ENCODE data around the gene TGIF1. TPM values are rescaled to one million over a fixed set of nuclear protein-coding genes. Genes with fewer than 3 reads are reported as not detected.

The TGIF1 gene
- total RNA-seq, 1 experiment from 2014 or later: 242 TPM

DNA sequence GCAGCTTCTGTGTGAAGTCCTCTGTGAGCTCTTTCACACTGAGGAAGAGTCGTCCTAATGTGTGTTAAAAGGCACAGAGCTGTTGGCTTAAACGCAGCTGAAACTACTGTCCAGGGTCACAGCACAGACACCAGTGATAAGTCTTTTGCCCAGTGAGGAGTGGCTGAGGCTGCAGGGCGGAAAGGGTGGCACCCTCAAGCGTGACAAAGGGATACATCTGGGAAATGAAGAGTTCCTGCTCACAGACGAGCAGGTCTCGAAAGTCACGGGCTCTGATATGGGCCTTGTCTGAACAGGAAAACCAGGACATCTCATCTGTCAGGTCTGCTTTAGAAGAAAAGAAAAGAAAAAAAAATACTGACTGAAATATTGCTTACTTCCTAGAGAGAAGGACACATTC lies 36.5 kb downstream of the TGIF1 start (continued):
- TF ChIP-seq ZBTB33 (IDR thresholded peaks at IDR 0.05; ENCODE audit: extremely low read depth, insufficient replicate concordance, low read length): no peak
- TF ChIP-seq ZFX (IDR thresholded peaks at IDR 0.05): no peak

DNA sequence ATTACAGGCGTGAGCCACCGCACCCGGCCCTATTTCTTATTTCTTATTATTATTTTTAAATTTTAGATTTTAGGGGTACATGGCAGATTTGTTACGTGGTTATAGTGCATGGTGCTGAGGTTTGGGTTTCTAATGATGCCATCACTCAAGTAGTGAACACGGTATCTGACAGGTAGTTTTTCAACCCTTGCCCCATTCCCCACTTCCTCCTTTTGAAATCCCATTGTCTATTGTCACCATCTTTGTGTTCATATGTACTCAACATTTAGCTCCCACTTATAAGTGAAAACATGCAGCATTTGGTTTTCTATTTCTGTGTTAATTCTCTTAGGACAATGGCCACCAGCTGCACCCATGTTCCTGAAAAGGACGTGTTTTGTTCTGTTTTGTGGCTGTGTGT lies 39.5 kb downstream of the TGIF1 start:
- ATAC-seq (no peak), DNase-seq (ENCODE audit: low read depth, low spot score) (no peak)
- POLR2A ChIA-PET: no interaction called here
- Histone ChIP-seq H3K27ac (ENCODE audit: low read depth, low read length) (no peak overlapping the region), H4K20me1 (ENCODE audit: insufficient read depth) (no peaks in the 10 kb centered on the region), H3K9me2 (ENCODE audit: insufficient read depth) (no peaks in the 10 kb centered on the region), H3K36me3 (ENCODE audit: control insufficient read depth in 1 of 2, insufficient read depth in 2 of 2, low read length in 2 of 2) (no peaks in the 10 kb centered on the region), H3K9ac (ENCODE audit: low read length) (no peak overlapping the region), H3K4me2 (ENCODE audit: low read length) (peak overlapping the region; percentile 2; the same call in 1 of the 2 replicates), H3K4me3 (replicated peaks in 1 of 2; ENCODE audit: low read depth in 1 of 2, low read length in 2 of 2) (no peak overlapping the region), H2AFZ (ENCODE audit: low read depth, low read length, poor library complexity, severe bottlenecking) (peak overlapping the region; percentile 55), H3K27me3 (ENCODE audit: insufficient read depth, low read length) (no peaks in the 10 kb centered on the region), H3K4me1 (ENCODE audit: control insufficient read depth in 1 of 2, insufficient read depth in 2 of 2, low read length in 2 of 2) (peaks cover 0 to 14% of the 10 kb centered on the region in 2 experiments; a peak in 2 of 4 replicates), H3K79me2 (ENCODE audit: insufficient read depth, low read length) (no peaks in the 10 kb centered on the region), H3K9me3 (ENCODE audit: control insufficient read depth in 1 of 2, insufficient read depth in 1 of 2, low read depth in 1 of 2, low read length in 2 of 2) (no peaks in the 10 kb centered on the region)
- BruUV-seq (replicated peaks): no TSS peak
- intact Hi-C loops (cut with micrococcal nuclease): no loop called here
- RAD21 ChIA-PET (ENCODE audit: low non-redundant PET in 1 of 2, low total read pairs in 2 of 2, uncharacterized antibody in 2 of 2, unreplicated experiment in 2 of 2): no interaction called here
- TF ChIP-seq ZBTB33 (IDR thresholded peaks at IDR 0.05; ENCODE audit: extremely low read depth, insufficient replicate concordance, low read length): no peak
- no peak for TF ChIP-seq ZFX (IDR thresholded peaks at IDR 0.05)
- no peak for TF ChIP-seq POLR2A (IDR thresholded peaks at IDR 0.05; ENCODE audit: borderline replicate concordance, extremely low read depth, insufficient read depth, insufficient read length)
- no peak for TF ChIP-seq ZNF274 (IDR thresholded peaks at IDR 0.05; ENCODE audit: low read depth, low read length)
- no peak for TF ChIP-seq JUND (IDR thresholded peaks at IDR 0.05)
- TF ChIP-seq SP1 (IDR thresholded peaks at IDR 0.05; ENCODE audit: low read depth): no peak
- TF ChIP-seq CEBPB (IDR thresholded peaks at IDR 0.05; ENCODE audit: low read depth): no peak
- TF ChIP-seq, protein P1, sequence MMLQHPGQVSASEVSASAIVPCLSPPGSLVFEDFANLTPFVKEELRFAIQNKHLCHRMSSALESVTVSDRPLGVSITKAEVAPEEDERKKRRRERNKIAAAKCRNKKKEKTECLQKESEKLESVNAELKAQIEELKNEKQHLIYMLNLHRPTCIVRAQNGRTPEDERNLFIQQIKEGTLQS (IDR thresholded peaks at IDR 0.05): no peak
- no peak for TF ChIP-seq ELF1 (IDR thresholded peaks at IDR 0.05; ENCODE audit: borderline replicate concordance, low read depth)
- no peak for TF ChIP-seq FOSL1 (IDR thresholded peaks at IDR 0.05; ENCODE audit: low read depth)
- no peak for TF ChIP-seq CTCF (IDR thresholded peaks at IDR 0.05 in 2 of 3, conservative IDR thresholded peaks at IDR 0.05 in 1 of 3; ENCODE audit: borderline replicate concordance in 1 of 3, insufficient read depth in 1 of 3, low read depth in 2 of 3, low read length in 2 of 3)
- TF ChIP-seq SRF (IDR thresholded peaks at IDR 0.05; ENCODE audit: low read depth): no peak
- TF ChIP-seq EZH2 (IDR thresholded peaks at IDR 0.05): no peak
- CTCF ChIA-PET: no interaction called here

Data from HCT116 (cell line).